Measurements from ENCODE around the gene PRAC1. TPM values are rescaled to one million over a fixed set of nuclear protein-coding genes. Genes with fewer than 3 reads are reported as not detected.

Gene PRAC1
- total RNA-seq, 1 experiment from 2014 or later = 60.8 TPM

GRCh38 chr17:48767263-48767774, 45.0 kb upstream of the PRAC1 start (continued):
- TF ChIP-seq HMGXB4 (CRISPR knock-in tag; IDR thresholded peaks at IDR 0.05) (no peak), ZNF281 (CRISPR knock-in tag; IDR thresholded peaks at IDR 0.05) (no peak), ATF2 (CRISPR knock-in tag; IDR thresholded peaks at IDR 0.05; ENCODE audit: borderline replicate concordance, low read depth) (no peak), ERG (CRISPR knock-in tag; IDR thresholded peaks at IDR 0.05) (no peak), NR3C1 (CRISPR knock-in tag; conservative IDR thresholded peaks at IDR 0.05; ENCODE audit: low read depth) (no peak), FOXK1 (CRISPR knock-in tag; IDR thresholded peaks at IDR 0.05) (no peak), NFE2L1 (CRISPR knock-in tag; IDR thresholded peaks at IDR 0.05) (no peak), MAX (CRISPR knock-in tag; IDR thresholded peaks at IDR 0.05) (no peak), ZNF425 (CRISPR knock-in tag; conservative IDR thresholded peaks at IDR 0.05) (no peak), TP53 (CRISPR knock-in tag; IDR thresholded peaks at IDR 0.05) (no peak)

GRCh38 chr17:48761114-48761513, 38.8 kb upstream of the PRAC1 start:
- TF ChIP-seq FOXP4 (CRISPR knock-in tag; IDR thresholded peaks at IDR 0.05) (no peak), TEAD4 (CRISPR knock-in tag; IDR thresholded peaks at IDR 0.05) (no peak), ARID4B (CRISPR knock-in tag; IDR thresholded peaks at IDR 0.05; ENCODE audit: borderline replicate concordance) (no peak), RORB (CRISPR knock-in tag; IDR thresholded peaks at IDR 0.05) (no peak), ZNF671 (CRISPR knock-in tag; IDR thresholded peaks at IDR 0.05) (no peak), CREM (CRISPR knock-in tag; IDR thresholded peaks at IDR 0.05) (no peak)
- DNase-seq (ENCODE audit: low spot score) (no peak), ATAC-seq (no peak)
- Mint-ChIP-seq H3K4me1 (no peaks in the 10 kb centered on the region), H3K27ac (no peak overlapping the region), H3K27me3 (ENCODE audit: low read depth) (peaks cover 98% of the 10 kb centered on the region), H3K4me3 (no peak overlapping the region), H3K9me3 (no peaks in the 10 kb centered on the region), H3K36me3 (no peaks in the 10 kb centered on the region)
- CTCF ChIA-PET = interaction anchor here (0.9 to 2.3 kb wide), 5 partner anchors 29 to 118 kb away, joined by 3 to 9 read pairs (median 4); no protein-coding TSS in a partner anchor
- POLR2A ChIA-PET = no interaction called here
